NCI-H2029 (cell line): ENCODE measurements around the gene PLAAT2.
"Not testable (repeated sequence)": the region's sequence is repeated elsewhere in the genome, so short reads cannot be mapped to it uniquely, and the experiment has no call there.

ENCODE experiments used
- DNase-seq: peaks from one replicate; lab custom pipeline; 2025; lab: John Stamatoyannopoulos, UW

Gene PLAAT2

DNA sequence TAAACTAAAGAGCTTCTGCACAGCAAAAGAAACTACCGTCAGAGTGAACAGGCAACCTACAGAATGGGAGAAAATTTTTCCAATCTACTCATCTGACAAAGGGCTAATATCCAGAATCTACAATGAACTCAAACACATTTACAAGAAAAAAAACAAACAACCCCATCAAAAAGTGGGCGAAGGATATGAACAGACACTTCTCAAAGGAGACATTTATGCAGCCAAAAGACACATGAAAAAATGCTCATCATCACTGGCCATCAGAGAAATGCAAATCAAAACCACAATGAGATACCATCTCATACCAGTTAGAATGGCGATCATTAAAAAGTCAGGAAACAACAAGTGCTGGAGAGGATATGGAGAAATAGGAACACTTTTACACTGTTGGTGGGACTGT, 15.7 kb upstream of the PLAAT2 start:
- not testable (repeated sequence) for DNase-seq

DNA sequence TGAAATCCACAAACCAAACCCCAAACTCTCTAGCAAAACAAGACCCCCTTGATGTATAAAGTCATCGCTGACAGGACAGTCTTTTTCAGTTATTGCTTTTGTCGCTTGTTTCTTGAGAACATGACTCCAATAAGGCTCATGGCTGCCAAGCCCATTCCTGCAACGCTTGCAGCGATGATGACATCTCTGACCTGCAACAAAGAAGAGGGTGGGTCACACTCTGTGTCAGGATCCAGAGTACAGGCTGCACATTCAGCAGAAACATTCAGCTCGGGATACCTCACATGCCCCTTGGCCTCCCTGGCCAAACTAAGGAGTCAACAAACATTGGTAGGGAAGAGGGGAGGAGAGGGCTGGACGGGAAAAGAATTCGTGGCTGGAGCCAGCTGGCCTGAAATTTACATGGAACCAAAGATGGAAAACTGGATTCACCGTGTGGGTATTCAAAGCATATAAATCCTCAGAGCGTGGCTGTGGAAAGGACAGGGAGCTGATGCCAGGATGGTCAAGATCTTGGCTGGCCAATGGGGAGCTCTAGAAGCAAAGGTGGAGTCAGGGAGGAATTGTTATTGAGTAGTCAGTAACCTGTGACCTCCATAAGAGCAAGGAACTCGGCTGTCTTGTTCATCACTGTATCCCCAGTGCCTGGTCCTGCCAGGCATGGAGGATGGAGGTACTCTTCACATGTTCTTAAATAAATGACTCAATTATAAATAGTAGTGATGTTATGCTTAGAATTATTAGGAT, 11.8 kb upstream of the PLAAT2 start:
- no peak for DNase-seq

DNA sequence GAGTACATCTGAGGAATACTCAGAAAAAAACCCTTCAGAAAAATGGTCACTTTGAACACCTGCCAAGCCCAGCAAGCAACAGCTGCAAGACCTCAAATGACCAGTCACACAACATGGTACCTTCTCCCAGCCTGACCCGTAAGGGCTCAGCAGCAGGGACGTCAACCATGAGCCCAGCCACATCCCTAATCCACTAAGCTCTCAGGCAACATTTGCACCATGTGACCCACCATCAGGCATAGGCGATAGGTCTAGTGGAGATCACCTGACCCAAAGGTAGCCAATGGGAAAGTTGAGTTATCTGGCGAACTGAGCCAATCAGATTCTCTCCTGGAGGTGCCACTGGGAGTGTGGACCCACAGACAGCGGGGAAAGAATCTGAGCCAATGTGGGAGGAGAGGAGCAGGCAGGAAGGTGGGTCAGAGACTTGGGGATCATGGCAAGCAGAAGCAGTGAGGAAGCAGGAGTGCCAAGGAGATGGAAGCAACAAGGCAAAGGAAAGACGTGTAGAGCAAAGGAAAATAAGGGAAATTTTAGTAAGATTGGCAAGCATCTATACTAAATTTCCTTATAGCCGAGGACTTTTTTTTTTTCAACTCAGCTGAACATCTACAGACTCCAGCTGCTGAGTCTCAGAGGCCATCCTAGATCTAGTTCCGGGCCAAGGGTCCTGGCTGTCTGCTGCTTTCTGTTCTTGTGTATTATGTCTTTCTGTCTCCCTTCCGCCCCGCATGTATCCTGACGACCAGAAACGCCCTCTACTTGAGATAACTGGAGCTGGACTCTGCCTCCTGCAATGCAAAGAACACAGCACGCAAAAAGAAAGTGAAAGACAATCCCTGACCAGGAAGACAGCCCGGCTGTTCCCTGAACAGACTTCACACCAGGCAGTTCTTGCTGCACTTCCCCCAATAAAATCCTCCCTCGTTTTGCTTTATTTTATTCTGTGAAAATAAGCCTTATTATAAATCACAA, 11.0 kb upstream of the PLAAT2 start:
- DNase-seq = peak; percentile 90

DNA sequence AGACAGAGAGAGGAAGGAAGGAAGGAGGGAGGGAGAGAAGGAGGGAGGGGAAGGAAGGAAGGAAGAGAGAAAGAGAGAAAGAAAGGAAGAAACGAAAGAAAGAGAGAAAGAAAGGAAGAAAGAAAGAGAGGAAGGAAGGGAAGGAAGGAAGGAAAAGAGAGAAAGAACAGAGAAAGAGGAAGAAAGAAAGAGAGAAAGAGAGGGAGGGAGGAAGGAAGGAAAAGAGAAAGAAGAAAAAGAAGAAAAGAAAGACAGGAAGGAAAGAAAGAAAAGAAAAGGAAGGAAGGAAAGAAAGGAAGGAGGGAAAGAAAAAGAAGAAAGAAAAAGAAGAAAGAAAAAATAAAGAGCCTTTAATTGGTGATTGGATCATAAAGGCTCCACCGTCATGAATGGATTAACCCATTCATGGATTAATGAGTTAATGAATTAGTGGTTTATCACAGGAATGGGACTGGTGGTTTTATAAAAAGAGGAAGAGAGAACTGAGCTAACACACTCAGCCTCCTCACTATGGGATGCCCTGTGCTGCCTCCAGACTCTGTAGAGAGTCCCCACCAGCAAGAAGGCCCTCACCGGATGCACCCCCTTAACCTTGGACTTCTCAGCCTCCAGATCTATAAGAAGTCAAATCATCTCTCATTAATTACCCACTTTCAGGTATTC, 9.0 kb upstream of the PLAAT2 start:
- DNase-seq = no peak

DNA sequence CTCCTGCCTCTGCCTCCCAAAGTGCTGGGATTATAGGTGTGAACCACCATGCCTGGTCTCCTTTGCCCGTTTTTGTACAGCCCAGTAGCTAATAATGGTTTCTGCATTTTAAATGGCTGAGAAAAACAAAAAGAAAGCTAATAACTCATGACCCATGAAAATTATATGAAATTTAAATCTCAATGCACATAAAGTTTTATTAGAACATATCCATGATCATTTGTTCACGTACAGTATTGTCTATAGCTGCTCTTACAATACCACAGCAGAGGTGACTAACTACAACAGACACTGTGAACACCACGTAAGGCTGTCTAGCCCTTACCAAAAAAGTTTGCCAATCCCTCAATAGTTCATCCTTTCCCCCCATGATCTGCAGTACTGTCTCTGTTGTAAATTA, 6.4 kb upstream of the PLAAT2 start:
- no peak for DNase-seq

DNA sequence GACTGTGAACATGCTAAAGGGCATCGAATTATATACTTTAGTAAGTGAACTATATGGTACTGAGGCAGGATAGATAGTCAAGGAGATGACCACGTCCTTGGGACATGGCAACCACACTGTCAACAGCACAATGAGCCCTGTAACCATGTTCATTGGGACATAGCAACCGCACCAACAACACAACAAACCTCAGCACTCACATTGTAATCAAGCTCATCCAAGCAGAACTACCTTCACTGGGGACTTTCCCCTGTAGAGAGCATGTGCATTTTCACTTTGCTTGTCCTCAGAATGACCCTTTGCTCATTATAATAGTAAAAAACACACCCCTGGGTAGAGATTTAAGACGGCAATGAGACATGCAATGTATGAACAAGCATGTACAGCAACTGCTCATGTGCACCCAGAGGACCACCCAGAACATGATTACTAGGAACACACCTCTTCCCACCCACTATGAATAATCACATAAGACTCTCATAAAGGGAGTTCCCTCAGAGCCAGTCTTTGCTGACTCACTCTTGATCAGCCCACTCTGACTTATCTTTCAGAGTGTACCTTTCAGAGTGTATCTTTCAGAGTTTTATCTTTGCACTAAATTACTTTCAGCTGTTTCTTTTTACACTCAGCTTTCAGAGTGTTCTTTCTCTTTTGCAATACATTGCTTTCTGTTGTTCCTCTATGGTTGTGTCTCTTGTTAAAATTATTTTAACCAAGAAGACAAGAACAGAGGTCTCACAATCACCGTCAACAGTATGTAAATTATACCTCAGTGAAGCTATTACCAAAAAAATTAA, 4.1 kb upstream of the PLAAT2 start:
- DNase-seq = peak; percentile 64

DNA sequence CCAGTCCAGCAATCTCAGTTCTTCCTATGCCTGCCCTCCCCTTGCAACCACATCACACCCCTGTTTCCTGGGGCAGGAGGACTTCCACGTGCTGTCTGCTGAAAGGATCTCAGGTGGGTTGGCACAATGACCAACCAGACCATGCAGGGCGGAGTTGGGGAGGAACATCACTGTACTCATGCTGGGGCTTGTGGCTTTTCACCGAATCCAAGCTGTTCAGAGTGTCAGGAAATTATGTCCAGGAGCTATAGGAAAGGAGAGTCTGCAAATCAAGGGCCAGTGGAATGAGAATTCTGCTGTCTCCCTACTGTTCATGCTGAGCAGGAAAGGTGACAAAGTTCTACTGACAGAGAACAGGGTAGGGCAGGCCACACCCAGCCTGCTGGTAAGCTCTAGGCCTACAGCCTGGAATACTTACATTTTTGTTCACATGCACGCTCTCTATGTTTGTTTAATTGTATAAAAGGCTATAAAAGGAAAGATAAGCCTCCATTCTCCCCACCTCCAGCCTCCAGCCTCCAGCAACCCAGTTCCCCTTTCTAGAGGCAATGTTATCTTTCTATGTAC, 1.7 kb upstream of the PLAAT2 start:
- no peak for DNase-seq

DNA sequence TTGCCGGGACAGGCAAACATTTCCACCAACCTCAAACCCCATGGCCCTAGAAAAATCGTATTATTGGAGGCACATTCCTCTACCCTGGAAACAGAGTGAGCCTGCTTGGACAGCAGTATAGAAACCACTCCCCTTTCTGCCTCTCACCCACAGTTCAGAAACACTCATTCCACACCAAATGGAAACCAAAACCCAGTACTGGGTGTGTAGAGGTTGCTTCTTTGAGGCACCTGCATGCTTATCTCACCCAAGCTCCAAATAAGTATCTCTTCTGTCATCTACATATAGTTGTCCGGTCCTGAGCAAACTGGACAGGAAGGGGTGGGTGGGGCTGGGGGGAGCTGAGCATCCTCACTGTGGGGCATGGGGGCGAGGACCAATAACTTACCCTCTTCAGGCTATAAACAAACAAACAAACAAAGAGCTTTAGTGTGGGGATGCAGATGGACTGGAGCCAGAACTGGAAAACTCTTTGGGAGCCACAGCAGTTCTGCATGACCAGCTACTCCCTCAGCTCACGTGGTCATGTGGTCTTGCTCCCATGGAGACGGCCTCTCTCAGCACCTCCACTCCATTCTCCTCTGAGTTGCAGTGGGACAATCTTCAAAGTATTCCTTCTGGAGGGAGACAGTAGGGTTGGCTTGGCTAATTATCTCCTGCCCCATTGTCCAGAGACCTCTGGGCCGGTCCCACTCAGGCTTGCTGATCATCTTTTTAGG, 1.0 kb upstream of the PLAAT2 start:
- DNase-seq = no peak

DNA sequence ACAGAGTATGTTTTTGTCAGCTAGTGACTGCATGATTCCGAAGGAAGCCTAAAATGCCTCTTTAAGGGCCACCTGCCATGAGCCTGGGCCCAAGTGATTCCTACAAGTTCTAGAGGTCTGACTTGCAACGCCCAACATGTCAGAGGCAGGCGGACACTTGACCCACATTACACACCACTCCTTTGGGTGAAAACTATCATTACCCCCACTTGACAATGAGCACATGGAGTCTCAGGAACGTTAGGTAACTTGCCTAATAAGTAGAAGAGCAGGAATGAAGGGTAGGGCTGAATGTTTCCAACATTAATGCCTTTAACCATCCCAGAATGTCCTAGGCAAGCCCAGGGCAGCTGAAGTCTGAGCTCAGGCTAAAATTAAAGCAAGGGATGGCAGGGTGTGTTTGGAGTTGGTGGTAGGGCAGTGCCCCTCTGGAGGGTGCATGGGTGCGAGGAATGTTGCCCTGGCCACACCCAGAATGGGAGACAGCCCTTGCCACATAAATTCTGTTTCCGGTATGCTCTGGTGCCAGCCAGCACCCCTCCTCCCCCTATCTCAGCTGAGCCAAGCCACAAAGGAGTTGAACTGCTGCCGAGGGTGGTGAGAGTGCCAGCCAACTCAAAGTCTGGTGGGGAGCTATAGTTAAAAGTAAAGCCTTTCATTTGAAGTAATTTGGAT, 2.5 kb downstream of the PLAAT2 start:
- peak; percentile 9 for DNase-seq

DNA sequence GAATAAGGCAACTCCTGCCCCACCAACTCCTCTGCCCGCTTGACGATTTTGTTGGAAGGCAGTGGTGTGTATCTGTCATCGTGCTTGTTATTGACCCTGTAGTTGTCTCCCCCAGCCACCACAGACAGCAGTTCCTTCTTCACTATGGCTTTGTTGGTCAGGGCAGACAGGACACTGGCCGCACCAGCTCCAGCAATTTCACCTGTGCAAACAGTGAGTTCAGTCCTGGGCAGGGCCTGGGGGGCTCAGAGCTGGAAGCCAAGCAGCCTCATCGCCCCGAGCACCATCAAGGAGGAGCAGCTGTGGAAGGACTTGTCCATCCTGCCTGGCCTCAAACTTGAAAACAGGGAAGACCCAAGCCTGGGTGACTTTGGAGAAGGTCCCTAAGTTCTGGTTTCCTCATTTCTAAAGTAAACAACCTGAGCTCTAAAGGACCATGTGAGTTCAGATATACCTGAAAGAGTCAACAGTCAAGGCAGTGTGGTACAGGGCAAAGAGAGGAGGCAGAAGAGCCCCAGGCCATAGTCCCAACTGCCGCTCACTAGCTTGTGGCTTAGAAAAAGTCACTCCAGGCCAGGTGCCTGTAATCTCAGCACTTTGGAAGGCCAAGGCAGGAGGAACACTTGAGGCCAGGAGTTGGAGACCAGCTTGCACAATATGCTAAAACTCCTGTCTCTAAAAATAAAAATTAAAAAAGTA, 4.6 kb downstream of the PLAAT2 start:
- no peak for DNase-seq

DNA sequence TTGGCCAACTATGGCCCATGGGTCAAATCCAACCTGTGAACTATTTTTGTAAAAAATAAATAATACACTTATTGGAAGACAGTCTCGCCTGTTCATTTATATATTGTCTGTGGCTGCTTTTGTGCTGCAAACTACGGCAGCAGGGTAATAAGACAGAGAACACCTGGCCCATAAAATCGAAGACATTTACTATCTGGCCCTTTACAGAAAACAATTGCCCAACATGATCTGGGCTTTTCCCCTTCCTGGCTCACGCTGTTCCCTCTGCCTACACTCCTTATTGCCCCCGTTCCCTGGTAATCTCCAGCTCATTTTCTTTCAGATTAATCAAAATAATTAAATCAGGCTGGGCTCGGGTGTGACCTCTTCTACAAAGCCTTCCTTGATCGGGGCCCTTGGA, 5.6 kb downstream of the PLAAT2 start:
- no peak for DNase-seq

DNA sequence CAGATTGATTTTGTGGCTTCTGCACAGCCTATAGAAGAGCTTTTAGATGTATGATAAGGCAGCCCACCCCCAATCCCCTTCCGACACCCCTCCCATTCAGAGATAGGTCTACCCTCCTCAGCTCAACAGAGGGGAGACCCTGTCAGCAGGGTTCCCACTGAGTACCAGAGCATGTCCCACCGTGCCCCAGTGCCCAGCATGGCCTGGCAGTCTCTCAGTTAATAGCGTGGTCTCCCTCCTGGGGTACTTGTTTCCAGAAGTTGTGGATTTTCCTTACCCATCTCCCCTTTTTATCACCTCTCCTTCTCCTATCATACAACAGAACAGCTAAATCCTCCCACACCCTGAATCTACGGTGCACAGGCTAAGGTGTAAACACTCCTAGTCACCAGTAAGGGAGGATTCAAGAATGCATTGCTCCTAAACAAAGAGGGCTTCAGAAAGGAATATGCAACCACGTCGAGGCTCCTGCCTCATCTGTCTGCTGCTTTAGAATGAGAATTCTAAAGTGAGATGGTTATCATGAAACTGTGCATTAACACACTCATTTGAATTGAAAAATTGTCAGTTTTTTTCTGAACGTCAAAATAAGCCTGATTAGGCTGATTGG, 6.7 kb downstream of the PLAAT2 start:
- no peak for DNase-seq

DNA sequence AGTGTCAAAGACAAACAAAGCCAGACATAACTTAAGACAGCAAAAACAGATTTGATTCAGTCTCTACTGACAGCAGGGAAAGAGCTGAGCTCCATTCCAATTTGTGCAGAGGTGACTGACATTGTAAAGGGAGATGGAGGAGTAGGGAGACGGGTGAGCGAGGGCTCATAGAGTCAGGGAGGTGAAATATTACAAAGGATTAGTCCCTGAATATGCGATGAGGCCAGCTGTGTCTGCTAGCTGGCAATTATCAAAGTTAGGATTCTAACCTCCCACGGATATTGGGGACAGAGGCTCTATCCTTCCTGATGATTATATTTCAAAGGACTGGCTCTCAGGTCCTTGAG, 8.3 kb downstream of the PLAAT2 start:
- DNase-seq = no peak

DNA sequence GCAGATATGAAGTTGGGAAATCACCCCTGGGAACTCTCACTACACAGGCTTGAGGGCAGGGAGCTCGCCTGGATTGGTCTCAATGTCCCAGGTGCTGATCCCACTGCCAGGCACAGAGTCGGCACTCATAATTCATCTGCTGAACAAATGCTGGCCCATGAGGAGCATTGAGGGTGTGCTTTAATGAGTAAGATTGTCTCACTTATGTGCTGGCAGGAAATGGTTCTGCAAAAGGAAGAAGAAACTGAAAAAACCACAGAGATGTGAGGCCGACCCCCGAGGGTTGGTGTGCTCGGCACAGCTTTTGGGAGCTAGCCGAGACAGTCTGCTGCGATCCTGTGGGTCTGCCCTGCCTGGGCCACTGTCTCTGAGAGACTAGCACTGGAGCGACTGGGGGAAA, 9.4 kb downstream of the PLAAT2 start:
- DNase-seq = no peak

DNA sequence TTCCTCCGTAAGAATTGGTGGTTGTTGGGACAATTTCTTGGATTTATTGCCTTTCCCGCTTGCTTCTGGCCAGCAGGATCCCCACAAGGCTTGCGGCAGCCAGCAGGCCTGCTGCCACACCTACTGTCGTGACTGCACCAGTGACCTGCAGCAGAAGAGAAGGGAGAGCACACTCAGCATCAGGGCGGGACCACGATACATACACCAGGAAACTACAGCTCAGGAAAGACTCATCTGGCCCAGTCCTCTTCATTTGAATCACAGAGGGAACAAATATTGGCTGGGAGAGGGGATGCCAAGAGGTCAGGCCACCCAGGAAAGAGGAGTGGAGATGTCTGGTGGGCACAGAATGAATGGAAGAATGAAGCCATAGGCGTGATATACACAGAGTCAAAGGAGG, 10.3 kb downstream of the PLAAT2 start:
- no peak for DNase-seq

DNA sequence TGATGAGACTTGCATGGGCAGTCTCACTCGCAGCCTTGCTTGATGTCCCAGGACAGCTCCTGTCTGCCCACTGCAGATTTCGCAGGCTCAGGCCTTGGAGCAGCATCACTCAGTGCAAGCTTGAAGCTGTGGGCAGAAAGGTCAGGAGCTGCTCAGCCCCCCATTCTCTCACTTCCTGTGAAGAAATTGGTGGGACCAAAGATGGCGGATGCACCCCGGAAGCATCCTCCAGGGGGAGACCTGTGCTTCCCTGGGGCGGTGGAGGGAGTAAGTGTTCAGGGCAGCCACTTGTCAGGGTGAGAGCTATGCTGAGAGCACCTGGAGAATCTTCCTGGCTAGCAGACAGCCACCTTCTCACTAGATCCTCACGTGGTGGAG, 11.3 kb downstream of the PLAAT2 start:
- DNase-seq = no peak

DNA sequence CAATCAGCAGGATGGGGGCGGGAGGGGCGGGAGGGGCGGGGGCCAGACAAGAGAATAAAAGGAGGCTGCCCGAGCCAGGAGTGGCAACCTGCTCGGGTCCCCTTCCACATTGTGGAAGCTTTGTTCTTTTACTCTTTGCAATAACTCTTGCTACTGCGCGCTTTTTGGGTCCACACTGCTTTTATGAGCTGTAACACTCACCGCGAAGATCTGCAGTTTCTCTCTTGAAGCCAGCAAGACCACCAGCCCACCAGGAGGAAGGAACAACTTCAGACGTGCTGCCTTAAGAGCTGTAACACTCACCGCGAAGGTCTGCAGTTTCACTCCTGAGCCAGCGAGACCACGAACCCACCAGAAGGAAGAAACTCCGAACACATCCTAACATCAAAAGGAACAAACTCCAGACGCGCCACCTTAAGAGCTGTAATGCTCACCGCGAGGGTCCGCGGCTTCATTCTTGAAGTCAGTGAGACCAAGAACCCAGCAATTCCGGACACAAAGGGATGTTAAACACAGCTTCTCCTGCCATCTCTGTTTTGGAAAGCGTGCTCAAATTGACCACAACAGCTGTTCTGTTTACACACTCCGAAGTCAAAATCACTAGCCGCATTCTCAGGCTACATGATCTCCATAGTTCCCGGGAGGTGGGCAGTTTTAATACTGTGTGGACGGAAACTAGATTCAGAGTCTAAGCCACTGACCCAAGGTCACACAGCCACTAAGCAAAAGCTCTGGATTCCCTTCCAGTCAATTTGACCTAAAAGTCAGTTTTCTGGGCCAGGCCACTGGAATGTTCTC, 11.9 kb downstream of the PLAAT2 start:
- DNase-seq = no peak

DNA sequence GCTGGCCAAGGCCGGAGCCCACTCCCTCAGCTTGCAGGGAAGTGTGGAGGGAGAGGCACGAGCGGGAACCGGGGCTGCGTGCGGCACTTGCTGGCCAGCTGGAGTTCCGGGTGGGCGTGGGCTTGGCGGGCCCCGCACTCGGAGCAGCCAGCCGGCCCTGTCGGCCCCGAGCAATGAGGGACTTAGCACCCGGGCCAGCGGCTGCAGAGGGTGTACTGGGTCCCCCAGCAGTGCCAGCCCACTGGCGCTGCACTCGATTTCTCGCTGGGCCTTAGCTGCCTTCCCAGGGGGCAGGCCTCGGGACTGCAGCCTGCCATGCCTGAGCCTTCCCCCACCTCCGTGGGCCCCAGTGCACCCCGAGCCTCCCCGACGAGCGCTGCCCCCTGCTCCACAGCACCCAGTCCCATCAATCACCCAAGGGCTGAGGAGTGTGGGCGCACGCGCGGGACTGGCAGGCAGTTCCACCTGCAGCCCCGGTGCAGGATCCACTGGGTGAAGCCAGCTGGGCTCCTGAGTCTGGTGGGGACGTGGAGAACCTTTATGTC, 13.0 kb downstream of the PLAAT2 start:
- DNase-seq = not testable (repeated sequence)
